HG03520 (cell line): Measurements from ENCODE around the gene VPS41.

Source experiments
- ATAC-seq: cut with Tn5 transposase; IDR thresholded peaks from one replicate; pipeline ENCODE4 v1.9.1; 2021; ENCODE audit warnings: mild to moderate bottlenecking, moderate library complexity; ENCODE audit not compliant: unreplicated experiment

The VPS41 gene

DNA sequence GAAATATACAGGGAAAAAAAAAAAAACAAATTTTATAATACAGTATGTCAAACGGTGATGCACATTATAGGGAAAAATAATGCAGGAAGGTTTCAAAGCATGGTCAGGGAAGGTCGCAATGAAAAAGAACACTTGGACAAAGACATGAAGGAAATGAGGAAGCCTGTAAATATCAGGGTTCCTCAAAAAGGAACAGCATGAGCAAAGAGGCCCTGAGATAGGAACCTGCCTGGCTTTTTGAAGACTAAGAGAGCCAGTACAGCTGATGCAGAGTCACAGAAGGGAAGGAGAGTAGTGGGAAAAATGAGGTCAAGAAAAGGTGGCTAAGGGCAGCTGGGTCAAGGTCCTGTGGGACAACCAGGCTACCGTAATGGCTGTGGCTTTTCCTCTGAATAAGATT, 1.9 kb downstream of the VPS41 start:
- ATAC-seq: no peak

- ATAC-seq: peak; percentile 50
Observed at GRCh38 chr7:38905056-38905759, 3.8 kb downstream of the VPS41 start.

DNA sequence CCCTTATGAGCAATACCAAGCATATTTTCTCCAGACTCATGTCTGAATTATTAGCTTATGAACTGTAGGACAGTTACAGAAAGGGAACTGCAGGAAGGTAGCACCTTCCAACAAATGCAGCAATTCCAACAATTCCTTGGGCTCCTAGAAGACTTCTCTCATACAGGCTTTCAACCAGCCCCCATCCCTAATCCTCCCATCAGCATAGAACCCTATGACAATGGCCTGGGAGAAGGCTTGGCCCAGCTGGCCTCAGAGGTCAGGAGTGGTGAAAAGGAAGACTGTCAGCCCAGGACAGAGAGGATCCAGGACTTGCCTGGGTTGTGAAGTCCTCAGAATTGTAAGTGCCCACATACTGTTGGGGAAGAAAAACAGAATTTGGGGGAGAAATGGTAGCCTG, 5.9 kb downstream of the VPS41 start:
- ATAC-seq: no peak

DNA sequence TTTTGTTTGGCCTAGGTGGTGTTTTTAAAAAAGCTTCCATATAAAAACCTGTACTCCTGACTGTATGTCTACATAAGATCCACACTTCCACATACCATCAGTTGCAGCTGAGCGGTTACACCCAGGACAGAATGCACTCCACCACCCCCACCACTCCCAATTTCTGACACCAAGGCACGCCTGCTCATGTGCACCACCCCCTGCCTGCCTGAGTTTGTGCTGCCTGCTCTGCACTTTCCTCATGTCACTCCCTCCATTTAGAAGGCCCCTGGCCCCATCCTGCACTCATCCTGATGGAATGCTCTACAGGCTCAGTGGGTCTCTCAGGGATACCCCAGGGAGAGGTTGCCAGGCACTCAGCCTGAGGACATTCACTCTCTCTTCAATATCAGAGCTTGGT, 6.5 kb downstream of the VPS41 start:
- no peak for ATAC-seq

DNA sequence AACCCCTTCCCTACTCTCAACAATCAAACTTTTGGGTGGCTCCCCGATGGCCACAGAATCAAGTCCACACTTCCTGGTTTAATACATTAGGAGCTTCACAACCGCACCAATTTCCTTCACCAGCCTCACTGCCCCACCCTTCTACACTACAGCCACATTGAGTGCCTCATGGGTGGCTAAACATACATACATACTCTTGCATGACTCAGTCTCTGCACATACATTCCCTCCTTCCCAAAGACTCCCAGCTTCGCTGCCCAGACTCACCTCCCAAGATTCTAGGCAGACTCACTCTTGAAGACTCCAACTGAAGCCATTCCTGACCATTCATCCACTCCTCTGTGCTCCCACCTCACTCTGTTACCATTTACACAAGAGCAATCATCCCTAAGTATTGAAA, 15.9 kb downstream of the VPS41 start:
- no peak for ATAC-seq

GRCh38 chr7:38890597-38890996, 18.4 kb downstream of the VPS41 start:
- ATAC-seq: no peak

GRCh38 chr7:38889872-38890432, 19.0 kb downstream of the VPS41 start:
- no peak for ATAC-seq

- no peak for ATAC-seq
Observed at GRCh38 chr7:38889079-38889478, 19.9 kb downstream of the VPS41 start.

DNA sequence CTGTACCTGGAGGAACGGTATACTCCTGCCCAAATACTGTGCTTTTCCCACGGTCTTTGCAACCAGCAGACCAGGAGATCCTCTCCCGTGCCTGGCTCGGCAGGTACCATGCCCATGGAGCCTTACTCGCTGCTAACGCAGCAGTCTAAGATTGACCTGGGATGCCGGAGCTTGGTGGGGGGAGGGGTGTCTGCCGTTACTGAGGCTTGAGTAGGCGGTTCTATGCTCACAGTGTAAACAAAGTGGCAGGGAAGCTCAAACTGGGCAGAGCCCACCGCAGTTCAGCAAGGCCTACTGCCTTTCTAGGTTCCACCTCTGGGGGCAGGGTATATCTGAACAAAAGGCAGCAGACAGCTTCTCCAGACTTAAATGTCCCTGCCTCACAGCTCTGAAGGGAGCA, 22.7 kb downstream of the VPS41 start:
- ATAC-seq: no peak

GRCh38 chr7:38883706-38884105, 25.3 kb downstream of the VPS41 start:
- no peak for ATAC-seq

- ATAC-seq: no peak
Observed at GRCh38 chr7:38881947-38882684, 26.9 kb downstream of the VPS41 start.

GRCh38 chr7:38881015-38881414, 28.0 kb downstream of the VPS41 start:
- no peak for ATAC-seq

DNA sequence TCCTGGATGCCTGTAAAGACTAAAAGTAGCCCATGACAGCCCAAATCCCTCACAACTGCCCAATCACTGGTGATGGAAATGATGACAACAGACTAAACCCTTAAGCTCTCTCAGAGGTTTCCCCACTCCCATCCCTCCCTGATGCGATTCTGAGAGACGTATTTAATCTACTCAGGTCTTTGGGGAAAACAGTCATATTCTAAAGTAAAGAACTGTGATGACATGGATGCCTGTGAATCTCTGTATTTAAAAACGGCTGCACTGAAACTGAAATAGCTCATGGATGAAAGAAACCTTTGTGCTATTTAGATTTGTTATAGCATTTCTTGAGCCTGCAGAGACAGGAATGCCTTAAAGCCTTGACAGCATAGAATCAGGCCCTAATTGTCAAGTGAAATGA, 28.5 kb downstream of the VPS41 start:
- ATAC-seq: no peak

- no peak for ATAC-seq
Observed at GRCh38 chr7:38880035-38880434, 29.0 kb downstream of the VPS41 start.

GRCh38 chr7:38878694-38879457, 30.1 kb downstream of the VPS41 start:
- ATAC-seq: no peak

DNA sequence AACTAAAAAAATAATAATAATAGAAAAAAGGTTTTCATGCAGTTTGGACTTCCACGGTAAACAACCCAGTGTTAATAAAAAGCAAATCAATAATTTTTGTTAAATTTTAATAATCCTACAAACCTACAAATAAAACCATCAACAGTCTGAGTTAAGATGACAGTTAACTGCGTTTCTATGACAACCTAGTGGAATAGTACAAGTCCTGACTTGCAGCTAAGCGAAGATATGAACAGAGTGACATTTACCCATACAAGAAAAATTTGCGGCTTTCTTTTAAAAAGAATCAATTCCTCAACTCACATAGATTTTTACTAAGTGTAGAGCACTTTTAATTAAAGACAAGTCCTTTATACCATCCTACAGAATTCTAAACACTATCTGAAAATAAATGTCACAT, 35.6 kb downstream of the VPS41 start:
- ATAC-seq: no peak

DNA sequence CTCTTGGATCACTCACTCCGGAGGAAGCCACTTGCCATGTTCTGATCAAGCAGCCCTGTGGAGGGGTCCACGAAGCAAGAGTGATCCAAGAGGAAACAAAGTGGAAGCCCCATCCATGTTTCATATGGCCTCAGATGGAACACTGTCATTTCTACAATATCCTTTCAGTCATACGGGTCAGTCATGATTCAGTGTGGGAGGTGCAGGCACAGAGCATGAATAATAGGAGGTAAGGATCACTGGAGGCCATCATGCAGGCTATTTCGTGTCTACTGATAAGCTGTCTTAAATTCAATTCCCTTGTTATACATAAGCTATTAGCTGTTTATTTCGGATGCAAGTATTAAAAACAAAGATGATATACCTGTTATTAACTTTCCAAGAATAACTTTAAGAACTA, 36.8 kb downstream of the VPS41 start:
- ATAC-seq: no peak

DNA sequence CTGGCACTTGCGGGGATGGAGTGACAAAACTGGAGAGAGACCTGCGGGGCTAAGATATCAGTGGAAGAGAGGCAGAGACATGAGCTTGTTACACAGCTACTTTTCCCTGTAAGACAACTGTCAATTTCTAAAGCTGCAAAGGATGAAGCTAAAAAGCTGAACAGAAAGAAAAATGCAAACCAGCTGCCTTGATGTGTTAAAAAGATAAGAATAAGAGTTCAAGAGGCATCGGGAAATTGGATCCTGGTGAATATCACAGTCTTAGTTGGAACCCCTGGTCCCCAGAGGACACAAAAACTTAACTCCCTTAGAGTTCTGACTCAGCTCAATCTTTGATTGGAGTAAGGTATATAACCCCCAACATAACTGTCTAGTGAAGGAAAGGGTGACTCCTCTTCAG, 38.8 kb downstream of the VPS41 start:
- ATAC-seq: no peak

DNA sequence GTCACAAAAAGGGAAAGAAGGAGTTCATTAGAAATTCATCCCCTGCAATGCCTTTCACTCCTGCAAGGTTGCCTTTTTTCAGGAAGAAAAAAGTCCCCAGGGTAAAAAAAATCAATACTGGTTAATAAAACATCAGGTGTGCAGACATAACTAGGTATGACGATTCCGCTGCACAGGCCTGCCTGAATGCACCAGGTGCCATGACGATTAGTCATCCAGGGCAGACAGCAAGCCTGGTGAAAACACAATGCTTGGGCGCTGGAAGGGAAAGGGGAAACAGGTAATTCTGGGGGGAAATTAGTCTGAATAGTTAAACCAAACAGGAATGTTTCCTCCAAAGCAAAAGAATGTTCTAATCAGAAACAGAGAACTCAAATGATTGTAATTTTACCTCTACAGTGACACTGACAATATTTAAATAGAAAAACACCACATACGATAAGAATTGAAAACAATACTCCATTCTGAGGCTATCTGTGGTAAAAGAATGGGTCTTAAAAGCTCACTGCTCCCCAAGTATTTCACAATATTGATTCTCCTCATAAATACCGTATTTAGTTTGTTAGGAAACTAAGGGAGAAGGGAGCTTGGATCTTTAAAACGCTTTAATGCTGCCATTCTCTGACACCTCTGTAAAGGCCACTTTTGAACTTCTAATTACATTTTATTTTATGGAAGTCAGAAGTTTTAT, 45.2 kb downstream of the VPS41 start:
- no peak for ATAC-seq

- ATAC-seq: no peak
Observed at GRCh38 chr7:38862666-38863065, 46.3 kb downstream of the VPS41 start.

DNA sequence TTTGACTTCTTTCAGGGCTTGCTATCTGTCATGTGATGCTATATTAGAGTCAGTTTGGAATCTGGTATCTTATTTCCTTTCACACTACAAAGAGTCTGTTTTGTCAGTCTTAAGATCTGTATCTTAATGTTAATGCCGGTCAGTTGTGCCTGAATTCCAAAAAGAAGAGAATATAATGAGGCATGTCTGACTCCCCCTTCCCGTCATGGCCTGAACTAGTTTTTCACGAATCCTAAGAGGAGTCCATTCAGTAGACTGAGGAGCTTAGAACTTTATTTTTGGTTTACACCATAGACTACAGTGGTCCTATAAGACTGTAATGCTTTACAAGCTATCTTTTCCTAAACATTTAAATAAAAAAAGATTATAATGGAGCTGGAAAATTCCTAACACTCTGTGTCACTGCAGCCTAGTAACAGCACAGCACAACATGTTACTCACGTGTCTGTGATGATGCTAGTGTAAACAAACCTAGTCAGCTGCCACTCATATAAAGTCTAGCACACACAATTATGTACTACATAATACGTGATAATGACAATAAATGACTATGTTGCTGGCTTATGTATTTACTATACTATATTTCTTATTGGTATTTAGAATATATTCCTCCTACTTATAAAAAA, 50.6 kb downstream of the VPS41 start:
- ATAC-seq: no peak
